A673 (cell line): ENCODE results near the gene MAP4K4. TPM values are rescaled to one million over a fixed set of nuclear protein-coding genes. Genes with fewer than 3 reads are reported as not detected.

Experiments
- BruUV-seq: library from RNA; stranded (reverse); fragments of 400-500 nt; replicated peaks from 2 replicates; lab custom pipeline; 2021; lab: Mats Ljungman, UMichigan
- CTCF ChIA-PET: fragments of 300-600 bp; sonication (Branson Sonifier 250); formaldehyde crosslinking; loops from one replicate; lab custom pipeline; 2022; ENCODE audit warnings: antibody characterized with exemption; lab: Charles Lee
- POLR2A ChIA-PET: fragments of 300-600 bp; sonication (Branson Sonifier 250); formaldehyde crosslinking; loops from one replicate; lab custom pipeline; 2022; ENCODE audit warnings: antibody characterized with exemption; ENCODE audit not compliant: low non-redundant PET; lab: Charles Lee
- DNase-seq: peaks from one replicate; pipeline ENCODE4 v3.0.0-alpha.2; 2015; ENCODE audit warnings: low spot score
- H3K27ac ChIP-seq: fragments of 200-600 bp; sonication (generic); 2 replicates; pipeline ENCODE4 v1.5.1; 2016; ENCODE audit warnings: mixed run types, low read depth, mild to moderate bottlenecking, mixed read lengths, antibody characterized with exemption, low read length; ENCODE audit not compliant: poor library complexity, severe bottlenecking
- H3K27me3 ChIP-seq: fragments of 200-600 bp; sonication (generic); replicated peaks from 2 replicates; pipeline ENCODE4 v1.6.1; 2017; ENCODE audit warnings: mixed run types, low read depth, mild to moderate bottlenecking, mixed read lengths, antibody characterized with exemption, low read length; ENCODE audit not compliant: insufficient read depth, poor library complexity
- H3K36me3 ChIP-seq: fragments of 200-600 bp; sonication (generic); 2 replicates; pipeline ENCODE4 v1.6.1; 2016; ENCODE audit warnings: mixed run types, mild to moderate bottlenecking, mixed read lengths, antibody characterized with exemption, low read length; ENCODE audit not compliant: insufficient read depth, poor library complexity, severe bottlenecking
- H3K4me1 ChIP-seq: fragments of 200-600 bp; sonication (generic); 2 replicates; pipeline ENCODE4 v1.6.1; 2017; ENCODE audit warnings: mixed run types, mild to moderate bottlenecking, mixed read lengths, antibody characterized with exemption, low read length; ENCODE audit not compliant: insufficient read depth, poor library complexity, severe bottlenecking
- H3K4me3 ChIP-seq: fragments of 200-600 bp; sonication (generic); 2 replicates; pipeline ENCODE4 v1.5.1; 2016; ENCODE audit warnings: low read depth, mixed run types, mild to moderate bottlenecking, mixed read lengths, low read length; ENCODE audit not compliant: poor library complexity, severe bottlenecking
- H3K9me3 ChIP-seq: fragments of 200-600 bp; sonication (generic); 2 replicates; pipeline ENCODE4 v1.6.1; 2016; ENCODE audit warnings: mixed run types, low read depth, mild to moderate bottlenecking, mixed read lengths, antibody characterized with exemption, low read length; ENCODE audit not compliant: poor library complexity, severe bottlenecking
- CTCF ChIP-seq: fragments of 300-800, 200-600 bp; sonication (generic); conservative IDR thresholded peaks from 2 replicates; pipeline ENCODE4 v1.5.1; 2017; ENCODE audit warnings: low read depth, mild to moderate bottlenecking, antibody characterized with exemption, low read length, moderate library complexity, mixed read lengths
- EZH2 ChIP-seq: fragments of 200-600 bp; sonication (generic); IDR thresholded peaks from 2 replicates; pipeline ENCODE4 v1.6.1; 2017; ENCODE audit warnings: borderline replicate concordance, low read depth, mild to moderate bottlenecking, mixed read lengths, antibody characterized with exemption, low read length; ENCODE audit not compliant: poor library complexity, severe bottlenecking
- intact Hi-C: fragments of 100-400 bp; cut with micrococcal nuclease; formaldehyde crosslinking; loops from one replicate; pipeline ENCODE4 v1.10.0; 2022; ENCODE audit not compliant: unreplicated experiment
- total RNA-seq: library from RNA; stranded (reverse); gene quantifications from 2 replicates; pipeline ENCODE4 v1.2.3, GENCODE V29; 2021

Gene MAP4K4
- total RNA-seq, 1 experiment from 2014 or later = 157 TPM

DNA sequence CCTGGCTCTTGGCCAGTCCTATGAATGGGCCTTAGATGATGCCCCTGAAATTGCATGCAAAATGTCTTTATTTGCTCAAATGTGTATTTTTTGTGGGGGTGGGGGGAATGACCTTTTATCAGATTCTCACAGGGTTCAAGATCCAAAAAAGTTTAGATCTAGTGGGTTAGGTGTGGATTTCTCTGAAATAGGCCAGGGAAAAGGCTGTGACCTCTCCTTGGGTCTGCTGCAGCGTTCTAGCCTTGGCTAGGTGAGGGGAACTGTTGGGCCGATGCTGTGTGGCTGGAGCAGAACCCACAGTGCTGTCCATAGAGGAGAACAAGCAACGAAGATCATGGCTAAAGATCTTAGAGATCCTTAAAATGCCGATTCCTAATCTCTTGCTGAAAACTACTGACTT lies 163.9 kb downstream of the MAP4K4 start:
- ChIA-PET CTCF (no interaction called here), POLR2A (no interaction called here)
- Histone ChIP-seq H3K9me3 (no peaks in the 10 kb centered on the region), H3K4me1 (peaks cover 4% of the 10 kb centered on the region), H3K36me3 (peaks cover 27% of the 10 kb centered on the region), H3K4me3 (no peak overlapping the region), H3K27me3 (no peaks in the 10 kb centered on the region), H3K27ac (no peak overlapping the region)
- TF ChIP-seq EZH2 (no peak), CTCF (no peak)
- intact Hi-C loops = no loop called here
- DNase-seq = no peak
- BruUV-seq = no TSS peak

GRCh38 chr2:101863534-101863933 lies 166.0 kb downstream of the MAP4K4 start:
- BruUV-seq = no TSS peak
- H3K4me3 ChIP-seq = no peak overlapping the region
- POLR2A ChIA-PET = no interaction called here
- peaks cover 4% of the 10 kb centered on the region for H3K4me1 ChIP-seq
- DNase-seq = no peak
- TF ChIP-seq CTCF (no peak), EZH2 (no peak)
- intact Hi-C loops = no loop called here
- H3K9me3 ChIP-seq = no peaks in the 10 kb centered on the region
- no peak overlapping the region for H3K27ac ChIP-seq
- H3K36me3 ChIP-seq = peaks cover 47% of the 10 kb centered on the region
- H3K27me3 ChIP-seq = no peaks in the 10 kb centered on the region
- CTCF ChIA-PET = no interaction called here

GRCh38 chr2:101864426-101864825 lies 166.9 kb downstream of the MAP4K4 start:
- POLR2A ChIA-PET = no interaction called here

More at GRCh38 chr2:101864426-101864825, 166.9 kb downstream of the MAP4K4 start:
- Histone ChIP-seq H3K27me3 (no peaks in the 10 kb centered on the region), H3K27ac (no peak overlapping the region), H3K4me3 (no peak overlapping the region), H3K36me3 (peaks cover 53% of the 10 kb centered on the region), H3K4me1 (peaks cover 4% of the 10 kb centered on the region), H3K9me3 (no peaks in the 10 kb centered on the region)
- intact Hi-C loops = no loop called here
- TF ChIP-seq CTCF (no peak), EZH2 (no peak)
- DNase-seq = peak; percentile 12
- BruUV-seq = no TSS peak
- CTCF ChIA-PET = no interaction called here
